OCI-LY3 (cell line): Measurements from ENCODE around the gene TBC1D1.

Source experiments
- EZH2phosphoT487 ChIP-seq: fragments of 200-600 bp; shearing (Covaris generic); IDR thresholded peaks from 2 replicates; pipeline ENCODE4 v1.6.1; 2018; ENCODE audit warnings: antibody characterized with exemption, mixed run types, low read depth
- TF ChIP-seq, protein P1 (sequence below): fragments of 200-600, 300-600 bp; sonication (generic); IDR thresholded peaks from 2 replicates; pipeline ENCODE4 v1.5.1; 2014; ENCODE audit warnings: antibody characterized with exemption, low read length, low read depth

DNA sequence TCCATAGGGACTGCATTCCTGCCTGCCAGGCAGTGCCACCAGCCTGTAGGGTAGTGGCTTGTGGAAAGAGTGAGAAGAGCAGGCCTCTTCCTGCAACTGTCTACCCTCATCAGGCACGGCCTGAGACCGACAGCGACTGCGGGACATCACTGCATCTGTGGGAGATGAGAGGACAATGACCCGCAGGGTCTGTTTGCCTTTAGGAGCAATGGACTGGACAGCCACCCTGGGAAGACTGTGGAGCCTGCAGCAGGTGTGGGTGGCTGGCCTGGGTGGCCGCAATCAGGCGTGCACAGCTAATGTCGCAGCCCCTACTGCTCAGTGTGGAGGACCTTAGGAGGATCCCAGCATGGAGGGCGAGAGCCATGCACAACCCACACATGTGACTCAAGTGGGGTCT lies 297.3 kb downstream of the TBC1D1 start:
- TF ChIP-seq, protein P1, sequence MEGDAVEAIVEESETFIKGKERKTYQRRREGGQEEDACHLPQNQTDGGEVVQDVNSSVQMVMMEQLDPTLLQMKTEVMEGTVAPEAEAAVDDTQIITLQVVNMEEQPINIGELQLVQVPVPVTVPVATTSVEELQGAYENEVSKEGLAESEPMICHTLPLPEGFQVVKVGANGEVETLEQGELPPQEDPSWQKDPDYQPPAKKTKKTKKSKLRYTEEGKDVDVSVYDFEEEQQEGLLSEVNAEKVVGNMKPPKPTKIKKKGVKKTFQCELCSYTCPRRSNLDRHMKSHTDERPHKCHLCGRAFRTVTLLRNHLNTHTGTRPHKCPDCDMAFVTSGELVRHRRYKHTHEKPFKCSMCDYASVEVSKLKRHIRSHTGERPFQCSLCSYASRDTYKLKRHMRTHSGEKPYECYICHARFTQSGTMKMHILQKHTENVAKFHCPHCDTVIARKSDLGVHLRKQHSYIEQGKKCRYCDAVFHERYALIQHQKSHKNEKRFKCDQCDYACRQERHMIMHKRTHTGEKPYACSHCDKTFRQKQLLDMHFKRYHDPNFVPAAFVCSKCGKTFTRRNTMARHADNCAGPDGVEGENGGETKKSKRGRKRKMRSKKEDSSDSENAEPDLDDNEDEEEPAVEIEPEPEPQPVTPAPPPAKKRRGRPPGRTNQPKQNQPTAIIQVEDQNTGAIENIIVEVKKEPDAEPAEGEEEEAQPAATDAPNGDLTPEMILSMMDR = no peak
- no peak for TF ChIP-seq EZH2phosphoT487
